T-cell (primary cell): ENCODE results near the gene SLC1A4. TPM values are rescaled to one million over a fixed set of nuclear protein-coding genes. Genes with fewer than 3 reads are reported as not detected.

ENCODE experiments used
- ATAC-seq, 4 experiments: fragments of 200-7000 bp in 3 of 4; fragments of 150-1000 bp in 1 of 4; cut with Tn5 transposase; replicated peaks in 1 of 4; 1 replicate in 3 of 4; 2 replicates in 1 of 4; pipeline ENCODE4 v1.10.0; 2021; ENCODE audit warnings: moderate library complexity in 3 of 4, mild to moderate bottlenecking in 2 of 4, moderate number of reproducible peaks in 1 of 4
- CTCF ChIA-PET, 2 donors: fragments of 300-600 bp; sonication (Branson Sonifier 250); formaldehyde crosslinking; loops; one replicate each; lab custom pipeline; 2022; ENCODE audit warnings: antibody characterized with exemption in 2 of 2; lab: Charles Lee
- POLR2A ChIA-PET, 2 donors: fragments of 300-600 bp; sonication (Branson Sonifier 250); formaldehyde crosslinking; loops; one replicate each; lab custom pipeline; 2022; ENCODE audit warnings: antibody characterized with exemption in 2 of 2; lab: Charles Lee
- DNase-seq, 35 experiments: peaks; one replicate each; pipeline versions ENCODE4 v3.0.0 to v3.0.0-alpha.2; 2013 to 2023
- H3K27ac ChIP-seq: one replicate; pipeline ENCODE4 v1.5.1; 2013; ENCODE audit warnings: low read length
- H3K27me3 ChIP-seq, 2 experiments: replicated peaks in 1 of 2; 1 replicate in 1 of 2; 2 replicates in 1 of 2; pipeline versions ENCODE4 v1.6.1 to v1.7.0; 2013; ENCODE audit warnings: low read length in 1 of 2, mixed read lengths in 1 of 2; ENCODE audit not compliant: control insufficient read depth in 2 of 2, insufficient read depth in 2 of 2; ENCODE audit errors: extremely low read depth in 1 of 2
- H3K36me3 ChIP-seq, 2 donors: 1 replicate in 1 of 2; 2 replicates in 1 of 2; pipeline versions ENCODE4 v1.6.1 to v1.7.0; 2013; ENCODE audit warnings: low read length in 1 of 2; ENCODE audit not compliant: control insufficient read depth in 2 of 2, insufficient read depth in 1 of 2; ENCODE audit errors: extremely low read depth in 1 of 2
- H3K4me1 ChIP-seq, 2 experiments: 1 replicate in 1 of 2; 2 replicates in 1 of 2; pipeline versions ENCODE4 v1.6.1 to v1.7.0; 2013; ENCODE audit warnings: low read length in 2 of 2, mixed read lengths in 1 of 2; ENCODE audit not compliant: insufficient read depth in 2 of 2, control insufficient read depth in 1 of 2; ENCODE audit errors: extremely low read depth in 1 of 2
- H3K4me3 ChIP-seq, 2 donors: 1 replicate in 1 of 2; 2 replicates in 1 of 2; pipeline versions ENCODE4 v1.5.1 to v1.7.0; 2013; ENCODE audit warnings: mild to moderate bottlenecking in 2 of 2, low read length in 1 of 2, moderate library complexity in 1 of 2; ENCODE audit not compliant: control insufficient read depth in 1 of 2; ENCODE audit errors: extremely low read depth in 1 of 2
- H3K9me3 ChIP-seq: 2 replicates; pipeline ENCODE4 v1.7.0; 2013
- H3K27ac Mint-ChIP-seq, 2 donors: one replicate each; pipeline ENCODE4 v1.8.0; 2020 to 2021; ENCODE audit warnings: mild to moderate bottlenecking in 2 of 2, mixed read lengths in 2 of 2
- H3K27me3 Mint-ChIP-seq, 2 donors: one replicate each; pipeline ENCODE4 v1.8.0; 2021 to 2022; ENCODE audit warnings: mixed read lengths in 2 of 2
- H3K36me3 Mint-ChIP-seq: one replicate; pipeline ENCODE4 v1.8.0; 2021; ENCODE audit warnings: mixed read lengths
- H3K4me1 Mint-ChIP-seq, 3 donors: one replicate each; pipeline ENCODE4 v1.8.0; 2020 to 2022; ENCODE audit warnings: mixed read lengths in 3 of 3, mild to moderate bottlenecking in 1 of 3
- H3K4me3 Mint-ChIP-seq, 3 donors: one replicate each; pipeline ENCODE4 v1.8.0; 2020 to 2022; ENCODE audit warnings: mild to moderate bottlenecking in 3 of 3, mixed read lengths in 3 of 3, moderate library complexity in 3 of 3
- H3K9me3 Mint-ChIP-seq, 3 donors: one replicate each; pipeline ENCODE4 v1.8.0; 2020 to 2022; ENCODE audit warnings: mixed read lengths in 3 of 3
- WGBS: methylation state at CpG from one replicate; pipeline ENCODE4 v1.1.5; 2013; ENCODE audit warnings: missing lambda C conversion rate; ENCODE audit not compliant: insufficient coverage; 5-methylcytosine and 5-hydroxymethylcytosine counted together
- total RNA-seq, 35 experiments: library from RNA in 6 of 35; stranded (reverse) in 6 of 35; fragments of 120-200 nt in 1 of 35; gene quantifications; one replicate each; pipeline versions ENCODE4 v1.2.1 to v1.2.4 and lab custom pipeline; 2013 to 2026

The SLC1A4 gene
- total RNA-seq, 5 donors from 2014 or later (not counting 1 experiment from before 2014, with no cell fraction given), result 1.9 to 13.8 (median 9.8) TPM

DNA sequence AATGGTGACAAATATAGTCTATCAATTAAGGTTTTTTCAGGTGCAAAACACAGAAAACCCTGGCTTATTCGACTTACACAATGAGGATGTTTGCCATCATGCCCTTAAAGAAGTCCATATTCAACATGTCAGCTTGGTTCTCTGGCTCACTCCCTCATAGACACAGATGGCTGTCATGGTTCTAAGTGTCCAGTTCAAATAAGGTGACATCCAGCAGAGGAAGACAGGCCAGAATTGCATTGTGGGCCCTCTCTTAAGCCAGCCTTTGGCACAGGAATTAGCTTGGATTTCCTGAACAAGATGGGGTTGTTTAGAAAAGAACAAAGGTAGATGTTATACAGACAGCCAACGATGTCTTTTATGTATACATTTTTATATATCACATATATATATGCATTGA is 18.7 kb upstream of the SLC1A4 start:
- Histone ChIP-seq H3K36me3 (no peaks in the 10 kb centered on the region), H3K27ac (no peak overlapping the region), H3K27me3 (no peaks in the 10 kb centered on the region), H3K9me3 (no peaks in the 10 kb centered on the region), H3K4me1 (no peaks in the 10 kb centered on the region), H3K4me3 (no peak overlapping the region)
- DNase-seq (no peak), ATAC-seq (no peak)
- Mint-ChIP-seq H3K27me3 (no peaks in the 10 kb centered on the region), H3K4me3 (no peak overlapping the region), H3K36me3 (no peaks in the 10 kb centered on the region), H3K9me3 (no peaks in the 10 kb centered on the region), H3K4me1 (peaks cover 0 to 5% (median 0%) of the 10 kb centered on the region in 3 donors), H3K27ac (no peak overlapping the region)
- WGBS, result 100% methylated on average over 1 of the region's 2 CpGs
- CTCF ChIA-PET, result no interaction called here
- POLR2A ChIA-PET, result interaction anchor here in 1 of 2 donors (0.6 kb wide), 1 partner anchor 282 kb away, joined by 4 read pairs; no protein-coding TSS in a partner anchor

DNA sequence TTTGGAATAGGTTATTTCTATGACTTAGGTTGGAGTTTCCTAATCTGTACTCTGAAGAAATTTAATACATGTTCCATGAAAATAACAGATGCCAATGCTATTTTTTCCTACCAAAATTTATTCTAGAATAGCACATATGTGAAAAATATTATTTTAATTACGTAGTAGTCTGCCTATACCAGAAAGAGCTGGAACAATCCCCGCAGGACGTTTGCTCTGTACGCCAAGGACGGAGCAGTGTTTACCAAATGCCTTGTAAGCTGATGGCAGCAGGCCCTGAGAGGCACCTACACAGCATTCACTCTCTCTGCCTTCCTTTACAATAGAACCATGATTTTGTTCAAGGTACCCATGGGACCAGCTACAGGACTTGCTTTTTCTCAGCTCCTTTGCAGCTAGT is 16.8 kb upstream of the SLC1A4 start:
- WGBS, result 100% methylated on average over 2 of the region's 5 CpGs
- no peak for ATAC-seq

DNA sequence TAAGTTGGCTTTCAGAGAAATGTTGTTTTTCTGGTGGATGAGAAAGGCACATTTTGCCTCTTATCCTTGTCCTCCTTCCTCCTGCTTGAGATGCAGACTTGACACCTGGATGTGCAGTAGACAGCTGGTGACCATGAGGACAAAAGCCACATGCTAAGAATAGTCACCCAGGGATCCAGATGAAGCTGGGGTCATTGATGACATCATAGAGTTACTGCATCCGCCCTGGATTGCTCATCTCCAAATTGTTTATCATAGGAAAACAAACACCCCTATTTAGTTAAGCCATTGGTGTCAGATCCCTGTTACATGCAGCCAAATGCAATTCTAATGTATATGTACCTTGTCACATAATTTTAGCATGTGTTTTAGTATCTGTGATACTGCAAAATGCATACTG is 16.3 kb upstream of the SLC1A4 start:
- WGBS, result no CpG with 5 or more reads among the region's 1 CpG
- H3K36me3 Mint-ChIP-seq, result no peaks in the 10 kb centered on the region
- no peak overlapping the region for H3K4me3 Mint-ChIP-seq
- no peak overlapping the region for H3K27ac Mint-ChIP-seq
- H3K4me1 Mint-ChIP-seq, result peaks cover 0 to 5% (median 0%) of the 10 kb centered on the region in 3 donors
- no peaks in the 10 kb centered on the region for H3K27me3 ChIP-seq
- ATAC-seq (no peak), DNase-seq (no peak)
- H3K36me3 ChIP-seq, result no peaks in the 10 kb centered on the region
- no peak overlapping the region for H3K27ac ChIP-seq
- H3K4me1 ChIP-seq, result no peaks in the 10 kb centered on the region
- H3K4me3 ChIP-seq, result no peak overlapping the region
- POLR2A ChIA-PET, result no interaction called here
- H3K9me3 ChIP-seq, result no peaks in the 10 kb centered on the region
- CTCF ChIA-PET, result no interaction called here
- H3K27me3 Mint-ChIP-seq, result no peaks in the 10 kb centered on the region
- no peaks in the 10 kb centered on the region for H3K9me3 Mint-ChIP-seq

More for the DNA sequence above, 16.8 kb upstream of the SLC1A4 start:
- no peaks in the 10 kb centered on the region for H3K27me3 Mint-ChIP-seq
- Histone ChIP-seq H3K36me3 (no peaks in the 10 kb centered on the region), H3K4me3 (no peak overlapping the region), H3K27me3 (no peaks in the 10 kb centered on the region), H3K4me1 (no peaks in the 10 kb centered on the region), H3K9me3 (no peaks in the 10 kb centered on the region), H3K27ac (no peak overlapping the region)
- H3K4me1 Mint-ChIP-seq, result peaks cover 0 to 5% (median 0%) of the 10 kb centered on the region in 3 donors
- H3K36me3 Mint-ChIP-seq, result no peaks in the 10 kb centered on the region
- ChIA-PET POLR2A (no interaction called here), CTCF (no interaction called here)
- H3K27ac Mint-ChIP-seq, result no peak overlapping the region
- DNase-seq, result no peak
- no peak overlapping the region for H3K4me3 Mint-ChIP-seq
- no peaks in the 10 kb centered on the region for H3K9me3 Mint-ChIP-seq

DNA sequence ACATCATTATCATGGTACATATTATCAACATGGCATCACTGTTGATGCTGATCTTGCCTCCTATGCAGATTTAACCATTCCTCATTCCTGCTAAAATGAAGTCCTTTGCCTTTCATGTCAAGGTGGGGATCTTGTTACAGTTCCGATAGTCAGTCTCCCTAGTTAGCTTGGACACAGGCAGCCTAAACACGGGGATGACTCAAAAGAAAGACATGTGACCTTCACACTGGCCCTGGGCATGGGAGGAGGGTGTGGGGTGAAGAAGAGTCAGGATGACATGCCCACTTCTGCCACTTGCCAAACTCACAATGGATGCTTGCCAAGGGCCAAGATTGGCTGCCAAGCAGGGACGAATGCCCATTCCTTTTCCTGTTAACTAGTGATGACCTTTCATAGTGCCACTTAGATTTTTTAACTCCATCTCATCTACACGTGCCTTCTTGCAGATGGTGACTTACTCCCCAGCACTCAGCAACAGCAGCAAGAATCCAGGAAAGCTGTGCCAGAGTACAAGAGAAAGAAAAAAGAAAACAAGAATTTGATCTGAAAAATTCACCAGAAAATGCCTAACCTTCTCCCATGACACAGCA is 13.9 kb upstream of the SLC1A4 start:
- Mint-ChIP-seq H3K36me3 (no peaks in the 10 kb centered on the region), H3K27me3 (no peaks in the 10 kb centered on the region), H3K4me1 (no peaks in the 10 kb centered on the region), H3K4me3 (no peak overlapping the region), H3K27ac (no peak overlapping the region), H3K9me3 (no peaks in the 10 kb centered on the region)
- Histone ChIP-seq H3K27me3 (no peaks in the 10 kb centered on the region), H3K4me3 (no peak overlapping the region), H3K27ac (no peak overlapping the region), H3K4me1 (no peaks in the 10 kb centered on the region), H3K9me3 (no peaks in the 10 kb centered on the region), H3K36me3 (no peaks in the 10 kb centered on the region)
- ChIA-PET CTCF (no interaction called here), POLR2A (interaction anchor here in 1 of 2 donors (0.5 kb wide), 1 partner anchor 252 kb away, joined by 6 read pairs; the partner anchor contains the start of gene ACTR2)
- no peak for ATAC-seq
- DNase-seq, result no peak
- WGBS, result 100% methylated on average over 1 of the region's 4 CpGs

DNA sequence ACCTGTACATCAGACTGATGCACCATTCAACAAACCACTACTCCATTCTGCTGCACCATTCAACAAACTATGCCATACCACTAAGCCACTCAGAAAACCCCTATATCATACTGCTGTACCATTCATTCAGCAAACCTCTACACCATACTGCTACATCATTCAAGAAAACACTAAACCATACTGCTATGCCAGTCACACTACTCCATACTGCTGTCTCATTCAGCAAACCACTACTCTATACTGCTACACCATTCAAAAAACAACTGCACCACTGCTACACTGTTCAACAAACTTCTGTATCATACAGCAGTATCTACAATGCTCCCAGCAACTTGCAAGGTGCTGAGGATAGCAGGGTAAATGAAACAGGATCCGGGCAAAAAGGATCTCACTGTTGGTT is 12.9 kb upstream of the SLC1A4 start:
- Histone ChIP-seq H3K9me3 (no peaks in the 10 kb centered on the region), H3K27ac (no peak overlapping the region), H3K36me3 (no peaks in the 10 kb centered on the region), H3K27me3 (no peaks in the 10 kb centered on the region), H3K4me3 (no peak overlapping the region), H3K4me1 (no peaks in the 10 kb centered on the region)
- Mint-ChIP-seq H3K9me3 (no peaks in the 10 kb centered on the region), H3K27ac (no peak overlapping the region), H3K27me3 (no peaks in the 10 kb centered on the region), H3K4me1 (no peaks in the 10 kb centered on the region), H3K36me3 (no peaks in the 10 kb centered on the region), H3K4me3 (no peak overlapping the region)
- POLR2A ChIA-PET, result no interaction called here
- no peak for DNase-seq
- no peak for ATAC-seq
- WGBS, result no CpG with 5 or more reads among the region's 1 CpG
- CTCF ChIA-PET, result no interaction called here

DNA sequence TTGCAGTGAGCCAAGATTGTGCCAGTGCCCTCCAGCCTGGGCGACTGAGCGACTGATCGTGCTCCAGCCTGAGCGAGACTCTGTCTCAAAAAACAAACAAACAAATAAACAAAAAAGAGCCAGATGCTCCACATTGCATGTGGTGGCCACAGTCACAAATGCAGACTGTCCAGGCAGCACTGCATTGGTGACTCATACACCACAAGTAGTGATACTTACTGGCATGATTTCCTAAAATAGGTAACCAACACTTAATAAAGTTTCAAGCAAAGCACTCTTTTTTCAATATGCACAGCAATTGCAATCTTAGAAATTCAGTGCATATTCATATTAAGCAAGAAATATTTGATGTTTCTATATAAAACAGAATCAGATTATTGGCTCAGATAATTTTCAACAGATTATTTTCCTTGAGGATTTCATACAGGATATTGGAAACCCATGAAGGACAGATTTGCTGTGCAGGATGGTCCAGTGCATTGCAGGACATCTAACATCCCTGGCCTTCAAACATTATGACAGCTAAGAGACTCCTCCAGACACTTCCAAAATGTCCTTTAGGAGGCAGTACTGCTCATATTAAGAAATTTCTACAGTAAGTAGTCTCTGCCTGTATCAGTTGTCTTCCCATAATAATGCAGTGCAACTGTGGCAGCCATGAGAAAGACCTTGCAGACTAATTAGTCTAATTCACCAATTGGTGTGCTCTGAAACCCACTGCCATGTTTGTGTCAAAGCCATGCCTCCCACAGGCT is 10.5 kb upstream of the SLC1A4 start:
- Histone ChIP-seq H3K4me3 (no peak overlapping the region), H3K9me3 (no peaks in the 10 kb centered on the region), H3K36me3 (no peaks in the 10 kb centered on the region), H3K4me1 (no peaks in the 10 kb centered on the region), H3K27me3 (no peaks in the 10 kb centered on the region), H3K27ac (no peak overlapping the region)
- Mint-ChIP-seq H3K4me1 (no peaks in the 10 kb centered on the region), H3K9me3 (no peaks in the 10 kb centered on the region), H3K27me3 (no peaks in the 10 kb centered on the region), H3K27ac (no peak overlapping the region), H3K4me3 (no peak overlapping the region), H3K36me3 (no peaks in the 10 kb centered on the region)
- 93% methylated on average over 4 of the region's 4 CpGs for WGBS
- peak in 3 of 4 experiments; percentile 33 to 58 (median 50) for ATAC-seq
- POLR2A ChIA-PET, result interaction anchor here (0.5 to 0.7 kb wide), 2 partner anchors 251 to 652 kb away, joined by 3 to 7 read pairs; no protein-coding TSS in a partner anchor
- peak in 1 of 35 experiments; percentile 44 for DNase-seq
- CTCF ChIA-PET, result interaction anchor here (0.6 to 1.2 kb wide), 7 partner anchors 9 to 570 kb away, joined by 3 to 8 read pairs (median 4); partner anchors contain the start of gene CEP68 (in 1 of the 2)
